SJSA1 (cell line): ENCODE measurements around the gene POP7. TPM values are rescaled to one million over a fixed set of nuclear protein-coding genes. Genes with fewer than 3 reads are reported as not detected.
A peak's percentile ranks its signal among the peaks of the same experiment; 100 is the strongest.

ENCODE experiments used
- DNase-seq, 2 experiments: peaks; one replicate each; pipeline ENCODE4 v3.0.0-alpha.2; 2015 to 2020; ENCODE audit warnings: low spot score in 2 of 2, low read depth in 1 of 2
- H3K27ac ChIP-seq: fragments of 250-450 bp; sonication (Bioruptor Pico); 2 replicates; pipeline ENCODE4 v1.5.1; 2020; ENCODE audit warnings: mild to moderate bottlenecking, moderate library complexity
- H3K27me3 ChIP-seq: fragments of 250-450 bp; sonication (Bioruptor Pico); replicated peaks from 2 replicates; pipeline ENCODE4 v1.5.1; 2020; ENCODE audit warnings: mild to moderate bottlenecking, moderate library complexity
- H3K36me3 ChIP-seq: fragments of 250-450 bp; sonication (Bioruptor Pico); 2 replicates; pipeline ENCODE4 v1.5.1; 2020; ENCODE audit warnings: mild to moderate bottlenecking
- H3K4me1 ChIP-seq: fragments of 250-450 bp; sonication (Bioruptor Pico); replicated peaks from 2 replicates; pipeline ENCODE4 v1.6.1; 2021; ENCODE audit warnings: mild to moderate bottlenecking
- H3K4me3 ChIP-seq: fragments of 250-450 bp; sonication (Bioruptor Pico); 2 replicates; pipeline ENCODE4 v1.5.1; 2020; ENCODE audit warnings: mild to moderate bottlenecking
- H3K9me3 ChIP-seq: fragments of 250-450 bp; sonication (Bioruptor Pico); replicated peaks from 2 replicates; pipeline ENCODE4 v1.5.1; 2020; ENCODE audit warnings: mild to moderate bottlenecking
- total RNA-seq: library from RNA; depleted of rRNA; stranded (reverse); fragments of >200 nt; shearing (Covaris generic); gene quantifications from 2 replicates; pipeline ENCODE4 v1.2.3, GENCODE V29; 2014

The POP7 gene
- total RNA-seq, 1 experiment from 2014 or later: 56.0 TPM

DNA sequence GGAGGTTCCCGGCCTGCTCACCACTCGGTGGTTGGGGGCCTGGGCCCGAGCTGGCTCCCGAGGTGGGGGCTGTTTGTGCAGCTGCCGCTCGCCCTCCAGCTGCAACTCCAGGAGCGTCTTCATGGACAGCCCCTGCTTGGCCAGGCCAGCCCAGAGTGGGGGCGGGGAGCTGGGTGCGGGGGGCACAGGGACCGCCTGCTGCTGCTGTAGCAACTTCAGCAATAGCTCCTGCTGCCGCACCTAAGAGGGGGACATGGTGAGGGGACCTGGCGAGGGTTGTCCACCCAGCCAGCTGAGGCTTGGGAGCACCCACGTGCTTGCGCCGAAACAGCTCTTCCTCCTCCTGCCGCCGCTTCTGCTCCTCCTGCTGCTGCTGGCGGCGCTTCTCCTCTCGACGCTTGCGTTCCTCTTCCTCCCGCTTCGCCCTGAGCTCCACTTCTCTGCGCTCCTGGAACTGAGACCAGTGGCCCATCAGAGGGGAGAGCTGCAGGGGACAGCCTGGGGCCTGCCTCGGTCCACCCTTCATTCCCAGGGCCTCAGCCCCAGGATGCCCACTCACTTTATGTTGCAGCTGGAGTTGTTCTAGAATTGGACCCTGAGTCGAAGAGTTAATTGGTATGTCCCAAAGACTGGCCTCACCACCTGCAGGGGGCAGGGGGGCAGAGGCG lies 22.8 kb upstream of the POP7 start:
- Histone ChIP-seq H3K4me3 (no peak overlapping the region), H3K27me3 (no peaks in the 10 kb centered on the region), H3K36me3 (peaks cover 87% of the 10 kb centered on the region), H3K4me1 (0 out of 2 replicates have a peak, but pooled peaks cover 5% of the 10 kb centered on the region), H3K27ac (no peak overlapping the region), H3K9me3 (no peaks in the 10 kb centered on the region)
- no peak for DNase-seq

DNA sequence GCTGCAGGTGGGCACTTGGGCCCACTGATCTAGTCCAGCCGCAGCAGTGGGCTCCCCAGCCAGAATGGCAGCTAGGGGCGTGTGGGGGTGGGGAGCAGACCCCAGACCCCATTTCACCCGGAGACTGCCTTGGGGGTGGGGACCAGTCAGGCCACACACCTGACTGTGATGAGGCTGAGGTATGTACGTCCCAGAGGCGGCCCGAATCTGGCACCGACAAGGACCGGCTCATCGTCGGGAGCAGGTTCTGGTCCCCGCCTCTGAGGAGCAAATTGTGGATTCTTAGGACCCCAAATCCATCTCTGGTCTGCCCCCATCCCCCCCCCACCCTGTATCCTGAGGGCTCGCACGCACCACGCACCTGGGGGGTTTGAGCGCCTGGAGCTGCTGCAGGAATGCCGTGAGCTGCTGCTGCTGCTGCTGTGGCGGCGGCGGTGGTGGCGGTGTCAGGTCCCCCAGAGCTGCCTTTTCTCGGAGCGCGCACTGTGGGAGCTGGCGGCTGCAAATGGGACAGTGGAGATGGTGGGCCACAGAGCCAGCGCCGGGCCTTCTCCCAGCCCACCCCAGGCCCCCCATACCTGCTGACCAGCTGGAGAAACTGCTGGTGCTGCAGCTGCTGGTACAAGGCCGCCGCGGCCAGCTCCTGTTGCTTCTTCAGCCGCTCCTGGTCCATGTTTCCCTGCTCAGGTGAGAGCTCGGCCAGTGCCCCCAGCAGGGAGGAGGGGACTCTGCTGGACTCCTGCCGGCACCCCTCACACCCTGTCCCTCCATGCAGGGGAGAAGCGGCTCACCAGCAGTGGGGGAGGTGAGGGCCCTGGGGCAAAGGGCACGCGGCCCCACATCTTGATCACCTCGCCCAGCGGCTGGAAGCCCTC lies 22.0 kb upstream of the POP7 start:
- Histone ChIP-seq H3K27ac (no peak overlapping the region), H3K4me3 (no peak overlapping the region), H3K4me1 (0 out of 2 replicates have a peak, but pooled peaks cover 5% of the 10 kb centered on the region), H3K9me3 (no peaks in the 10 kb centered on the region), H3K36me3 (peaks cover 85% of the 10 kb centered on the region), H3K27me3 (no peaks in the 10 kb centered on the region)
- no peak for DNase-seq

DNA sequence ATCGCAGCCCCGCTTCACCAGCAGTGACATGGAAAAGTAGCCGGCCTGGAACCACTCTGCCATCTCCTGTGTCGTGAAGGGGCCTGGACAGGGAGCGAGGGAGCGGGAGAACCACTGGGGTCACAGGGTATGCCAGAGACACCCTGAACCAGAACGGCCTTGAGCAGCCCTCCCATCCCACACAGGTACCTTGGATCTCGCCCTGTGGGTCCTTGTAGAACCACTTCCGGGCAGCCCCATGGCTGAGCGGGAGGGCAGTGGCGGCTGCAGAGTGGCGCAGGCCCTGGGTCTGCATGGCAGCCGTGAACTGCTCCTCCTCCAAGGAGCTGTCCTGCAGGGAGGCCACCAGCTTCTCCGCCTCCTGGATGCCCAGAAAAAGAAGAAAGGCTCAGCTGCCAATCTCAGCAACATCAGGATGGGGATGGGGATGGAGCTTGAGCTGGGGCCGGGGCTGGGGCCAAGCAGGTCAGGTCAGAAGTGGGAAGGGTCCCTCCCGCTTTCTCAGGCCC lies 21.3 kb upstream of the POP7 start:
- no peak overlapping the region for H3K4me3 ChIP-seq

GRCh38 chr7:100685049-100685605 lies 20.8 kb upstream of the POP7 start:
- no peak overlapping the region for H3K4me3 ChIP-seq
- H3K27me3 ChIP-seq: no peaks in the 10 kb centered on the region
- no peaks in the 10 kb centered on the region for H3K9me3 ChIP-seq
- H3K4me1 ChIP-seq: 0 out of 2 replicates have a peak, but pooled peaks cover 5% of the 10 kb centered on the region
- H3K36me3 ChIP-seq: peaks cover 75% of the 10 kb centered on the region
- no peak overlapping the region for H3K27ac ChIP-seq
- no peak for DNase-seq

More for the DNA sequence above, 21.3 kb upstream of the POP7 start:
- peaks cover 78% of the 10 kb centered on the region for H3K36me3 ChIP-seq
- no peak overlapping the region for H3K27ac ChIP-seq
- peak in 1 of 2 experiments; percentile 40 for DNase-seq
- no peaks in the 10 kb centered on the region for H3K9me3 ChIP-seq
- H3K4me1 ChIP-seq: 0 out of 2 replicates have a peak, but pooled peaks cover 5% of the 10 kb centered on the region
- no peaks in the 10 kb centered on the region for H3K27me3 ChIP-seq

GRCh38 chr7:100685631-100686145 lies 20.2 kb upstream of the POP7 start:
- Histone ChIP-seq H3K36me3 (peaks cover 69% of the 10 kb centered on the region), H3K9me3 (no peaks in the 10 kb centered on the region), H3K27me3 (no peaks in the 10 kb centered on the region), H3K27ac (no peak overlapping the region), H3K4me1 (0 out of 2 replicates have a peak, but pooled peaks cover 5% of the 10 kb centered on the region), H3K4me3 (no peak overlapping the region)
- no peak for DNase-seq

GRCh38 chr7:100686201-100686821 lies 19.6 kb upstream of the POP7 start:
- Histone ChIP-seq H3K36me3 (peaks cover 65% of the 10 kb centered on the region), H3K9me3 (no peaks in the 10 kb centered on the region), H3K4me3 (no peak overlapping the region), H3K27me3 (no peaks in the 10 kb centered on the region), H3K4me1 (0 out of 2 replicates have a peak, but pooled peaks cover 5% of the 10 kb centered on the region), H3K27ac (no peak overlapping the region)
- DNase-seq: peak in 1 of 2 experiments; percentile 40

- Histone ChIP-seq H3K27me3 (no peaks in the 10 kb centered on the region), H3K4me3 (no peak overlapping the region), H3K4me1 (peaks cover 9% of the 10 kb centered on the region), H3K9me3 (no peaks in the 10 kb centered on the region), H3K27ac (no peak overlapping the region), H3K36me3 (peaks cover 61% of the 10 kb centered on the region)
- peak in 1 of 2 experiments; percentile 43 for DNase-seq
Observed at GRCh38 chr7:100686822-100687211, 19.1 kb upstream of the POP7 start.

GRCh38 chr7:100687261-100687660 lies 18.7 kb upstream of the POP7 start:
- no peak overlapping the region for H3K4me3 ChIP-seq
- H3K27me3 ChIP-seq: no peaks in the 10 kb centered on the region
- no peak overlapping the region for H3K27ac ChIP-seq
- peaks cover 10% of the 10 kb centered on the region for H3K4me1 ChIP-seq
- H3K9me3 ChIP-seq: no peaks in the 10 kb centered on the region
- H3K36me3 ChIP-seq: peaks cover 61% of the 10 kb centered on the region
- DNase-seq: peak in 1 of 2 experiments; percentile 42

DNA sequence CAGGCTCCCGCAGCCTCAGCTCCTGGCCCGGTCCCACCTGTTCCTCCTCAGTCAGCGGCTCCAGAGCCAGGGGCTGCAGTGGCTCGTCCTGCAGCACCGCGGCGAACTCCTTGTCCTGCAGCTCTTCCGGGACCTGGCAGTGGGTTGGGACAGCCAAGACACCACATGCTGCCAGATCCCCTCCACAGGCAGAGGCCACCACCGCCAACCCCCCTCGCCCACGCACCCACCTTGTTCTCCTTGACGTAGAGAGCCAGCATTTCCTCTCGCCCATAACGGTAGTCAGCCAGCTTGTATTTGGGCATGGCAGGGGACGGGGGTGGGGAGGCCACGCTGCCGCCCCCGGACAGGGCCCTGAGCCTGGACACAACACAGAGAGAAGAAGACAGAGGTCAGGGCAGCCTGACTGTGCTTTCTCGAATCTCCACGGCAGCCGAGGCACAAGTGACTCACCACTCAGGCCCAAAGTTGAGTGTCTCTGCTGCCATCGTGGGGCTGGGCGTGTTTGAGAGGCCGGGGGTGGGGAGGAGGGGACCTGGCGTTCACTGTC lies 18.1 kb upstream of the POP7 start:
- Histone ChIP-seq H3K36me3 (peaks cover 56% of the 10 kb centered on the region), H3K27ac (no peak overlapping the region), H3K4me3 (no peak overlapping the region), H3K27me3 (no peaks in the 10 kb centered on the region), H3K4me1 (peaks cover 11% of the 10 kb centered on the region), H3K9me3 (no peaks in the 10 kb centered on the region)
- DNase-seq: no peak

GRCh38 chr7:100688326-100688860 lies 17.5 kb upstream of the POP7 start:
- no peaks in the 10 kb centered on the region for H3K27me3 ChIP-seq
- H3K27ac ChIP-seq: no peak overlapping the region
- no peak overlapping the region for H3K4me3 ChIP-seq
- H3K36me3 ChIP-seq: peaks cover 53% of the 10 kb centered on the region
- H3K4me1 ChIP-seq: peaks cover 12% of the 10 kb centered on the region
- no peak for DNase-seq
- H3K9me3 ChIP-seq: no peaks in the 10 kb centered on the region

DNA sequence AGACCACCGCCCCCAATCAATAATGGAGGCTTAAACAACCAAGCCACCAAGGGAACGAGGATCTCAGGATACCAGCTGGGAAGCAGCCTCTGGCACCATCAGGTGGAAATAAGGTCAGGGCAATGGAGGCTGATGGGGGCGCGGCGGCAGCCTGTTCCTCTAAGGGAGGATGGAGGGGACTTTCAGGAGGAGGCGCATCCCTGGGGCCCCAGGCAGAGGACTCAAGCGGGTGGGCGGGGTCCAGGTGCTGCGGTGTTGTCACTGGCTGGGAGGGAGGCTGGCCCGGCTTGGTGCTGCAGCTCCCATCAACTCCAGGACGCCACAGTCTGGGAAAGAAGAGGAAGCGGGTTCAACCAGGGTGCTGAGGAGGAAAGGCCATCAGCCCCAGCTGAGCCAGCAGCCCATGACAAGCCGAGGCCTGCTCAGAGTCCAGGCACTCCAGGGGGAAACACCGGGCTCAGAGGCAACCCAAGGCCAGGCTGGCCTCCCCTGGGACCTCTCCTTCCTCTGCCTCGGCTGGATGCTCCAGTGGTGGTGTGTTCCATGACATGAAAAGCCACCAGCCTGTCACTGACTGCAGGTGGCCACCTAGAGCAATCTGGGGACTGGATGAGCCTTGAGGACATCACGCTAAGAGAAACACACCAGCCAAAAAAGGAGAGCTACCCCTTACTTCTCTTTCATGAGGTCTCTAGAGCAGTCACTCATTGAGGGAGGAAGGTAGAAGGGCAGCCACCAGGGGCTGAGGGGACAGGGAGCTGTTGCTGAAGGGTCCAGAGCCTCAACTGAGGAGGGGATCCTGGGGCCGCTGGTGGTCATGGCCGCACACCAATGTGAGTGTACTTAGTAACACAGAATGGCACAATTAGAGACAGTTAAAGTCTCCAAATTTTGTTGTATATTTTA lies 16.4 kb upstream of the POP7 start:
- Histone ChIP-seq H3K27ac (no peak overlapping the region), H3K4me3 (no peak overlapping the region), H3K36me3 (peaks cover 45% of the 10 kb centered on the region), H3K27me3 (no peaks in the 10 kb centered on the region), H3K9me3 (no peaks in the 10 kb centered on the region), H3K4me1 (peaks cover 12% of the 10 kb centered on the region)
- DNase-seq: peak in 1 of 2 experiments; percentile 39
